Measurements from ENCODE around the gene PRR33. TPM values are rescaled to one million over a fixed set of nuclear protein-coding genes. Genes with fewer than 3 reads are reported as not detected.

The PRR33 gene
- total and polyA plus RNA-seq, 4 donors: not detected

Small RNA genes lying within 50 kb of the gene (small RNA-seq; reads per million reads assigned to genes)
- gene AC051649.1 (not detected), gene MIR4298 (not detected)

Other genes starting within 250 kb of the PRR33 start
- gene KRTAP5-6, start 194.7 kb downstream of the PRR33 start, total RNA-seq: under 1 TPM in 1 of 2 donors, not detected in 1; 0.84 TPM
- gene KRTAP5-6, start 194.7 kb downstream of the PRR33 start, polyA plus RNA-seq: 1 to 10 TPM in 1 of 2 donors, not detected in 1; 1.2 TPM
- gene IFITM10, start 141.3 kb downstream of the PRR33 start, total RNA-seq: 1 to 10 TPM in 1 of 2 donors, under 1 TPM in 1; 0.65 to 8.5 TPM
- 1 to 10 TPM in 1 of 2 donors, under 1 TPM in 1; 0.14 to 2.9 TPM for gene IFITM10, start 141.3 kb downstream of the PRR33 start, polyA plus RNA-seq
- 100 to 1,000 TPM; 310 to 374 TPM for gene CTSD, start 128.0 kb downstream of the PRR33 start, total RNA-seq
- 100 to 1,000 TPM; 731 to 814 TPM for gene CTSD, start 128.0 kb downstream of the PRR33 start, polyA plus RNA-seq
- under 1 TPM; 0.17 to 0.28 TPM for gene SYT8, start 56.9 kb downstream of the PRR33 start, total RNA-seq
- under 1 TPM; 0.43 to 0.99 TPM for gene SYT8, start 56.9 kb downstream of the PRR33 start, polyA plus RNA-seq
- gene TNNI2, start 52.9 kb downstream of the PRR33 start, total RNA-seq: under 1 TPM in 1 of 2 donors, not detected in 1; 0.28 TPM
- under 1 TPM in 1 of 2 donors, not detected in 1; 0.22 TPM for gene TNNI2, start 52.9 kb downstream of the PRR33 start, polyA plus RNA-seq
- 1 to 10 TPM; 5.0 to 7.7 TPM for gene LSP1, start 38.8 kb downstream of the PRR33 start, total RNA-seq
- 1 to 10 TPM; 5.2 to 6.3 TPM for gene LSP1, start 38.8 kb downstream of the PRR33 start, polyA plus RNA-seq
- under 1 TPM in 1 of 2 donors, not detected in 1; 0.14 TPM for gene TNNT3, start 27.8 kb upstream of the PRR33 start, total RNA-seq
- gene TNNT3, start 27.8 kb upstream of the PRR33 start, polyA plus RNA-seq: under 1 TPM in 1 of 2 donors, not detected in 1; 0.06 TPM
- 10 to 100 TPM; 33.0 to 83.9 TPM for gene MRPL23, start 55.4 kb upstream of the PRR33 start, total RNA-seq
- gene MRPL23, start 55.4 kb upstream of the PRR33 start, polyA plus RNA-seq: 10 to 100 TPM; 67.1 to 68.0 TPM
- over 10,000 TPM in 1 of 2 donors, 100 to 1,000 TPM in 1; 238 to 16,780 TPM for gene H19, start 105.9 kb upstream of the PRR33 start, total RNA-seq
- gene H19, start 105.9 kb upstream of the PRR33 start, polyA plus RNA-seq: 100 to 1,000 TPM; 194 to 426 TPM
- gene IGF2, start 247.5 kb upstream of the PRR33 start, total RNA-seq: 1,000 to 10,000 TPM in 1 of 2 donors, 10 to 100 TPM in 1; 70.5 to 1,440 TPM
- gene IGF2, start 247.5 kb upstream of the PRR33 start, polyA plus RNA-seq: 100 to 1,000 TPM; 125 to 259 TPM